Gastroesophageal sphincter (tissue), 3 donors: ENCODE measurements around the gene WFIKKN1.

Experiments used
- CTCF ChIP-seq, 4 experiments: fragments of 200-600 bp in 2 of 4; fragments of 450-650 bp in 2 of 4; sonication (generic) in 1 of 4; IDR thresholded peaks; one replicate each; pipeline ENCODE4 v1.5.1; 2017 to 2019; ENCODE audit warnings: antibody characterized with exemption in 4 of 4, mild to moderate bottlenecking in 2 of 4, moderate library complexity in 2 of 4
- EP300 ChIP-seq: sonication (generic); formaldehyde crosslinking; IDR thresholded peaks from one replicate; pipeline ENCODE4 v1.6.1; 2017; ENCODE audit warnings: antibody characterized with exemption, mild to moderate bottlenecking
- POLR2A ChIP-seq, 2 donors: fragments of 450-650 bp; IDR thresholded peaks; one replicate each; pipeline ENCODE4 v1.6.1; 2017; ENCODE audit warnings: antibody characterized with exemption in 2 of 2, mild to moderate bottlenecking in 2 of 2, moderate library complexity in 1 of 2
- POLR2AphosphoS5 ChIP-seq: sonication (generic); formaldehyde crosslinking; IDR thresholded peaks from one replicate; pipeline ENCODE4 v1.6.1; 2017; ENCODE audit warnings: antibody characterized with exemption

- TF ChIP-seq CTCF (IDR thresholded peaks at IDR 0.05), result no peak
- TF ChIP-seq POLR2AphosphoS5, result no peak
- no peak for TF ChIP-seq EP300
- no peak for TF ChIP-seq POLR2A (IDR thresholded peaks at IDR 0.05)
Measured at GRCh38 chr16:669666-670065, 38.9 kb downstream of the WFIKKN1 start.
